K562 (cell line): ENCODE results near the gene LEPROT. TPM values are rescaled to one million over a fixed set of nuclear protein-coding genes. Genes with fewer than 3 reads are reported as not detected.
A peak's percentile ranks its signal among the peaks of the same experiment; 100 is the strongest.

ENCODE experiments used
- DACH1 ChIP-seq: fragments of 450-650 bp; IDR thresholded peaks from 2 replicates; pipeline ENCODE4 v1.6.1; 2018; ENCODE audit not compliant: partially characterized antibody
- ELF2 ChIP-seq: fragments of 250-450 bp; sonication (Bioruptor Pico); IDR thresholded peaks from 2 replicates; pipeline ENCODE4 v1.5.0; 2021; ENCODE audit warnings: mild to moderate bottlenecking
- HMG20A ChIP-seq: fragments of 450-650 bp; formaldehyde crosslinking; conservative IDR thresholded peaks from 2 replicates; pipeline ENCODE4 v1.4.0; 2020; ENCODE audit warnings: mild to moderate bottlenecking, mixed read lengths
- JUN ChIP-seq, 2 experiments: sonication (generic) in 1 of 2; formaldehyde crosslinking in 1 of 2; IDR thresholded peaks; 2 replicates each; pipeline versions ENCODE4 v1.6.1 to v1.8.0; 2012 to 2022; ENCODE audit warnings: borderline replicate concordance in 2 of 2, mild to moderate bottlenecking in 2 of 2, improper control_type of control experiment in 1 of 2, low read depth in 1 of 2, low read length in 1 of 2, missing genetic modification reagents in 1 of 2
- MEIS2 ChIP-seq: fragments of 450-650 bp; IDR thresholded peaks from 2 replicates; pipeline ENCODE4 v1.6.1; 2014; ENCODE audit warnings: mild to moderate bottlenecking; ENCODE audit not compliant: partially characterized antibody
- TAF7 ChIP-seq: fragments of 450-650 bp; IDR thresholded peaks from 2 replicates; pipeline ENCODE4 v1.6.1; 2016; ENCODE audit warnings: missing genetic modification characterization, missing compliant biosample characterization
- TCFL5 ChIP-seq: fragments of 250-450 bp; sonication (Bioruptor Pico); conservative IDR thresholded peaks from 2 replicates; pipeline ENCODE4 v1.6.1; 2021; ENCODE audit warnings: mild to moderate bottlenecking, moderate library complexity, matching md5 sums
- TFE3 ChIP-seq: fragments of 450-650 bp; formaldehyde crosslinking; IDR thresholded peaks from 2 replicates; pipeline ENCODE4 v1.4.0; 2020; ENCODE audit warnings: mild to moderate bottlenecking, mixed read lengths
- ZBTB40 ChIP-seq, 2 experiments: fragments of 450-650 bp in 1 of 2; sonication (generic) in 1 of 2; formaldehyde crosslinking in 1 of 2; IDR thresholded peaks; 2 replicates each; pipeline versions ENCODE4 v1.7.1 to v1.9.0; 2016 to 2022; ENCODE audit warnings: inconsistent platforms in 1 of 2, mild to moderate bottlenecking in 1 of 2, missing genetic modification reagents in 1 of 2
- ZNF263 ChIP-seq: sonication (generic); formaldehyde crosslinking; IDR thresholded peaks from 2 replicates; pipeline ENCODE4 v1.8.0; 2022; ENCODE audit warnings: mild to moderate bottlenecking, missing genetic modification reagents, borderline replicate concordance
- ZNF277 ChIP-seq: fragments of 250-450 bp; sonication (Bioruptor Pico); IDR thresholded peaks from 2 replicates; pipeline ENCODE4 v1.8.0; 2022; ENCODE audit warnings: inconsistent platforms, mild to moderate bottlenecking, moderate library complexity, borderline replicate concordance
- polyA plus RNA-seq, 8 experiments: library from polyadenylated mRNA; depleted of rRNA in 4 of 8; stranded (reverse) in 5 of 8; unstranded in 3 of 8; fragments of >200 nt; fragmentation: Nextera tagmentation in 2 of 8; fragmentation: Illumina TruSeq in 1 of 8; extraction: Ambion mirVana in 2 of 8; extraction: Trizol in 1 of 8; gene quantifications; 2 replicates each; pipeline versions ENCODE4 v1.2.1 to v1.2.3, GENCODE V29; 2011 to 2014; ENCODE audit warnings: inconsistent platforms in 1 of 8, missing spikeins in 1 of 8
- total RNA-seq, 7 experiments: library from RNA; depleted of rRNA in 6 of 7; stranded (reverse); fragments of >200 nt in 6 of 7; fragmentation: Illumina TruSeq in 2 of 7; extraction: Trizol in 2 of 7; gene quantifications; 2 replicates each; pipeline versions ENCODE4 v1.2.1 to v1.2.3, GENCODE V29; 2011 to 2021; ENCODE audit warnings: low replicate concordance in 1 of 7

Gene LEPROT
- total and polyA plus RNA-seq, 9 of the 15 experiments (the other 6 are each of a cell fraction or from before 2014, with no cell fraction given), result 28.1 to 97.5 (median 45.8) TPM

- TF ChIP-seq ZNF277 (no peak), TAF7 (tag) (no peak), ELF2 (CRISPR knock-in tag) (no peak), TCFL5 (CRISPR knock-in tag) (no peak), TFE3 (CRISPR knock-in tag) (peak; percentile 81), ZBTB40 (IDR thresholded peaks at IDR 0.05) (peak; percentile 2; the same call in 1 of the 2 replicates), ZBTB40 (CRISPR knock-in tag; IDR thresholded peaks at IDR 0.05) (no peak), JUN (IDR thresholded peaks at IDR 0.05; ENCODE audit: borderline replicate concordance, low read depth, low read length) (peak; percentile 40; the same call in 1 of the 2 replicates), JUN (CRISPR knock-in tag; IDR thresholded peaks at IDR 0.05; ENCODE audit: borderline replicate concordance) (no peak), DACH1 (no peak), ZNF263 (0 out of 2 replicates have a peak, but pooled peaks have one; percentile 25), MEIS2 (peak; percentile 72), HMG20A (CRISPR knock-in tag) (no peak)
Measured at GRCh38 chr1:65422241-65423203, 2.1 kb downstream of the LEPROT start (continued).
